HG03520 (cell line): Measurements from ENCODE around the gene FGF14.

ENCODE experiments used
- ATAC-seq: cut with Tn5 transposase; IDR thresholded peaks from one replicate; pipeline ENCODE4 v1.9.1; 2021; ENCODE audit warnings: mild to moderate bottlenecking, moderate library complexity; ENCODE audit not compliant: unreplicated experiment

FGF14 gene

GRCh38 chr13:102260256-102260655 lies 141.6 kb downstream of the FGF14 start:
- no peak for ATAC-seq

- ATAC-seq, result no peak
Observed at GRCh38 chr13:102255409-102255808, 146.4 kb downstream of the FGF14 start.

- ATAC-seq, result no peak
Observed at GRCh38 chr13:102251817-102252216, 150.0 kb downstream of the FGF14 start.

- no peak for ATAC-seq
Observed at GRCh38 chr13:102250448-102250847, 151.4 kb downstream of the FGF14 start.

- ATAC-seq, result no peak
Observed at GRCh38 chr13:102244607-102245227, 157.1 kb downstream of the FGF14 start.

GRCh38 chr13:102240110-102240509 lies 161.7 kb downstream of the FGF14 start:
- no peak for ATAC-seq

GRCh38 chr13:102237230-102237629 lies 164.6 kb downstream of the FGF14 start:
- ATAC-seq, result no peak

- no peak for ATAC-seq
Observed at GRCh38 chr13:102236830-102237229, 165.0 kb downstream of the FGF14 start.

GRCh38 chr13:102236341-102236740 lies 165.5 kb downstream of the FGF14 start:
- no peak for ATAC-seq

- ATAC-seq, result no peak
Observed at GRCh38 chr13:102235689-102236088, 166.2 kb downstream of the FGF14 start.

- ATAC-seq, result no peak
Observed at GRCh38 chr13:102234618-102235017, 167.2 kb downstream of the FGF14 start.

GRCh38 chr13:102233566-102234208 lies 168.2 kb downstream of the FGF14 start:
- ATAC-seq, result no peak

- ATAC-seq, result no peak
Observed at GRCh38 chr13:102231479-102231878, 170.4 kb downstream of the FGF14 start.

- no peak for ATAC-seq
Observed at GRCh38 chr13:102227741-102228140, 174.1 kb downstream of the FGF14 start.

GRCh38 chr13:102226591-102226990 lies 175.3 kb downstream of the FGF14 start:
- no peak for ATAC-seq

- no peak for ATAC-seq
Observed at GRCh38 chr13:102225892-102226291, 176.0 kb downstream of the FGF14 start.

GRCh38 chr13:102220681-102221228 lies 181.1 kb downstream of the FGF14 start:
- ATAC-seq, result no peak

- ATAC-seq, result no peak
Observed at GRCh38 chr13:102214956-102215355, 186.9 kb downstream of the FGF14 start.

GRCh38 chr13:102212729-102213128 lies 189.1 kb downstream of the FGF14 start:
- no peak for ATAC-seq

GRCh38 chr13:102208347-102208746 lies 193.5 kb downstream of the FGF14 start:
- no peak for ATAC-seq

- no peak for ATAC-seq
Observed at GRCh38 chr13:102207680-102208342, 194.0 kb downstream of the FGF14 start.

- ATAC-seq, result no peak
Observed at GRCh38 chr13:102203718-102204117, 198.1 kb downstream of the FGF14 start.
